H1 (cell line): ENCODE data around the gene GRIN3A. TPM values are rescaled to one million over a fixed set of nuclear protein-coding genes. Genes with fewer than 3 reads are reported as not detected.

Source experiments
- CTCF ChIA-PET: fragments of 300-600 bp; sonication (Branson Sonifier 250); formaldehyde crosslinking; loops from one replicate; lab custom pipeline; 2021; ENCODE audit not compliant: partially characterized antibody; lab: Charles Lee
- POLR2A ChIA-PET: fragments of 300-600 bp; sonication (Branson Sonifier 250); formaldehyde crosslinking; loops from one replicate; lab custom pipeline; 2021; ENCODE audit warnings: inconsistent platforms; ENCODE audit not compliant: partially characterized antibody; lab: Charles Lee
- DNase-seq, 2 experiments: peaks; one replicate each; pipeline versions ENCODE4 v3.0.0 to v3.0.0-alpha.2; 2010 to 2022; ENCODE audit warnings: low spot score in 2 of 2, low read depth in 1 of 2, mixed read lengths in 1 of 2
- FAIRE-seq: peaks from 2 replicates; lab custom pipeline; 2011; peaks lifted over from hg19 to GRCh38; lab: Jason Lieb, UNC
- H2AFZ ChIP-seq: 2 replicates; pipeline ENCODE4 v1.8.1; 2012; ENCODE audit warnings: low read length, inconsistent platforms
- H2AK5ac ChIP-seq: 2 replicates; pipeline ENCODE4 v1.6.1; 2013; ENCODE audit warnings: low read depth, low read length
- H2BK120ac ChIP-seq: replicated peaks from 2 replicates; pipeline ENCODE3; 2013; ENCODE audit warnings: low read depth, low read length, inconsistent platforms
- H2BK12ac ChIP-seq: 2 replicates; pipeline ENCODE4 v1.6.1; 2013; ENCODE audit warnings: low read depth, low read length
- H2BK15ac ChIP-seq: 2 replicates; pipeline ENCODE4 v1.6.1; 2013; ENCODE audit warnings: low read length
- H2BK20ac ChIP-seq: 2 replicates; pipeline ENCODE4 v1.6.1; 2013; ENCODE audit warnings: low read length
- H2BK5ac ChIP-seq: 2 replicates; pipeline ENCODE4 v1.6.1; 2013; ENCODE audit warnings: low read depth, low read length
- H3K14ac ChIP-seq: 2 replicates; pipeline ENCODE4 v1.6.1; 2013; ENCODE audit warnings: inconsistent platforms; ENCODE audit not compliant: insufficient read length
- H3K18ac ChIP-seq: 2 replicates; pipeline ENCODE4 v1.6.1; 2013; ENCODE audit warnings: low read length; ENCODE audit errors: extremely low read depth
- H3K23ac ChIP-seq: 2 replicates; pipeline ENCODE4 v1.6.1; 2013; ENCODE audit warnings: inconsistent platforms; ENCODE audit not compliant: insufficient read length
- H3K23me2 ChIP-seq: 2 replicates; pipeline ENCODE4 v1.6.1; 2013; ENCODE audit warnings: low read depth, low read length
- H3K27ac ChIP-seq: 2 replicates; pipeline ENCODE4 v1.6.1; 2011; ENCODE audit warnings: low read depth, low read length, inconsistent platforms
- H3K27me3 ChIP-seq, 4 experiments: replicated peaks in 1 of 4; 1 replicate in 1 of 4; 2 replicates in 3 of 4; pipeline versions ENCODE4 v1.6.1 to v1.8.1; 2011 to 2013; ENCODE audit warnings: low read length in 3 of 4, mild to moderate bottlenecking in 3 of 4, inconsistent platforms in 2 of 4, mixed read lengths in 2 of 4, moderate library complexity in 1 of 4; ENCODE audit not compliant: control insufficient read depth in 3 of 4, insufficient read depth in 3 of 4; ENCODE audit errors: extremely low read depth in 1 of 4
- H3K36me3 ChIP-seq, 4 experiments: 2 replicates each; pipeline versions ENCODE4 v1.6.1 to v1.8.1; 2011 to 2013; ENCODE audit warnings: mild to moderate bottlenecking in 4 of 4, low read length in 3 of 4, moderate library complexity in 2 of 4, control low read depth in 1 of 4, inconsistent platforms in 1 of 4; ENCODE audit not compliant: insufficient read depth in 4 of 4, control insufficient read depth in 2 of 4
- H3K4ac ChIP-seq: replicated peaks from 2 replicates; pipeline ENCODE3; 2013; ENCODE audit warnings: low read length, low read depth, mixed read lengths, inconsistent platforms; ENCODE audit not compliant: insufficient read length
- H3K4me1 ChIP-seq, 4 experiments: replicated peaks in 1 of 4; 1 replicate in 1 of 4; 2 replicates in 3 of 4; pipeline versions ENCODE4 v1.6.1 to v1.8.1; 2011 to 2013; ENCODE audit warnings: low read length in 3 of 4, inconsistent platforms in 2 of 4, mixed read lengths in 1 of 4; ENCODE audit not compliant: insufficient read depth in 4 of 4, control insufficient read depth in 3 of 4
- H3K4me2 ChIP-seq, 2 experiments: 2 replicates each; pipeline versions ENCODE4 v1.6.1 to v1.8.1; 2011 to 2013; ENCODE audit warnings: low read depth in 2 of 2, low read length in 2 of 2, control low read depth in 1 of 2, inconsistent platforms in 1 of 2, mild to moderate bottlenecking in 1 of 2; ENCODE audit not compliant: insufficient read depth in 1 of 2
- H3K4me3 ChIP-seq, 4 experiments: fragments of 200-600, 300-600 bp in 1 of 4; sonication (generic), shearing (Covaris generic), sonication (Bioruptor Twin) in 1 of 4; 2 replicates each; pipeline versions ENCODE4 v1.5.1 to v1.8.1; 2011 to 2016; ENCODE audit warnings: low read length in 4 of 4, low read depth in 3 of 4, control low read depth in 2 of 4, inconsistent platforms in 2 of 4, mild to moderate bottlenecking in 2 of 4, mixed read lengths in 1 of 4, moderate library complexity in 1 of 4; ENCODE audit not compliant: insufficient read depth in 2 of 4; ENCODE audit errors: extremely low read depth in 1 of 4
- H3K56ac ChIP-seq: replicated peaks from 2 replicates; pipeline ENCODE3; 2013; ENCODE audit warnings: low read depth, mild to moderate bottlenecking, mixed read lengths, low read length, inconsistent platforms; ENCODE audit not compliant: insufficient read length
- H3K79me1 ChIP-seq: 2 replicates; pipeline ENCODE4 v1.6.1; 2013; ENCODE audit warnings: low read depth, low read length, control low read depth
- H3K79me2 ChIP-seq, 2 experiments: 2 replicates each; pipeline versions ENCODE4 v1.6.1 to v1.8.1; 2012 to 2013; ENCODE audit warnings: low read length in 2 of 2, mild to moderate bottlenecking in 2 of 2, inconsistent platforms in 1 of 2; ENCODE audit not compliant: insufficient read depth in 2 of 2, control insufficient read depth in 1 of 2
- H3K9ac ChIP-seq, 4 experiments: replicated peaks in 1 of 4; 1 replicate in 1 of 4; 2 replicates in 3 of 4; pipeline versions ENCODE4 v1.6.1 to v1.8.1; 2011 to 2013; ENCODE audit warnings: low read depth in 3 of 4, low read length in 3 of 4, control low read depth in 2 of 4, mild to moderate bottlenecking in 2 of 4, moderate library complexity in 2 of 4, inconsistent platforms in 1 of 4; ENCODE audit errors: extremely low read depth in 1 of 4
- H3K9me3 ChIP-seq, 2 experiments: 2 replicates each; pipeline versions ENCODE4 v1.6.1 to v1.8.1; 2012 to 2013; ENCODE audit warnings: mild to moderate bottlenecking in 2 of 2, moderate library complexity in 2 of 2, control low read depth in 1 of 2, inconsistent platforms in 1 of 2, low read depth in 1 of 2, low read length in 1 of 2, mixed read lengths in 1 of 2; ENCODE audit not compliant: insufficient read depth in 2 of 2
- H4K20me1 ChIP-seq, 2 experiments: replicated peaks in 1 of 2; 2 replicates each; pipeline versions ENCODE3 to v1.8.1; 2011 to 2013; ENCODE audit warnings: inconsistent platforms in 2 of 2, low read length in 2 of 2, mild to moderate bottlenecking in 1 of 2; ENCODE audit not compliant: insufficient read depth in 2 of 2, control insufficient read depth in 1 of 2
- H4K5ac ChIP-seq: 2 replicates; pipeline ENCODE4 v1.6.1; 2013; ENCODE audit warnings: low read length, low read depth, mixed read lengths, inconsistent platforms; ENCODE audit not compliant: insufficient read length
- H4K8ac ChIP-seq: 2 replicates; pipeline ENCODE4 v1.8.0; 2013; ENCODE audit warnings: mild to moderate bottlenecking, moderate library complexity, low read length, inconsistent platforms; ENCODE audit not compliant: insufficient read depth; ENCODE audit errors: extremely low read depth
- H4K91ac ChIP-seq: replicated peaks from 2 replicates; pipeline ENCODE3; 2013; ENCODE audit warnings: low read length, mixed read lengths, inconsistent platforms; ENCODE audit not compliant: insufficient read length
- ASH2L ChIP-seq: fragments of 200-600, 300-600 bp; sonication (generic); IDR thresholded peaks from one replicate; pipeline ENCODE4 v1.7.1; 2017; ENCODE audit warnings: low read length
- CTCF ChIP-seq, 3 experiments: IDR thresholded peaks; 1 replicate in 2 of 3; 2 replicates in 1 of 3; pipeline versions ENCODE4 v1.5.1 to v1.6.1; 2011; ENCODE audit warnings: low read length in 3 of 3, mild to moderate bottlenecking in 3 of 3, inconsistent platforms in 2 of 3, low read depth in 1 of 3, moderate library complexity in 1 of 3; ENCODE audit not compliant: insufficient read depth in 1 of 3; ENCODE audit errors: control extremely low read depth in 1 of 3
- KDM4A ChIP-seq: IDR thresholded peaks from one replicate; pipeline ENCODE4 v1.7.1; 2012; ENCODE audit warnings: low read depth, mild to moderate bottlenecking, moderate library complexity, low read length, inconsistent platforms; ENCODE audit not compliant: severe bottlenecking
- TEAD4 ChIP-seq: IDR thresholded peaks from 2 replicates; pipeline ENCODE4 v1.6.1; 2012; ENCODE audit warnings: low read depth, low read length, inconsistent platforms, mixed read lengths
- WGBS, 2 experiments: shearing (Covaris generic) in 1 of 2; methylation state at CpG; one replicate each; pipeline versions ENCODE4 v1.1.6 to v1.1.7; 2013 to 2015; ENCODE audit warnings: low lambda C conversion rate in 2 of 2, mixed read lengths in 2 of 2, inconsistent platforms in 1 of 2, low coverage in 1 of 2, missing lambda C conversion rate in 1 of 2; ENCODE audit not compliant: insufficient replicate concordance in 2 of 2, insufficient coverage in 1 of 2, insufficient read length in 1 of 2; ENCODE audit errors: extremely low coverage in 1 of 2, missing lambda C conversion rate in 1 of 2; 5-methylcytosine and 5-hydroxymethylcytosine counted together
- polyA plus RNA-seq, 7 experiments: library from polyadenylated mRNA; depleted of rRNA in 3 of 7; stranded (reverse) in 5 of 7; unstranded in 2 of 7; fragments of >200 nt in 5 of 7; fragments of 200-250 nt in 2 of 7; gene quantifications; 1 replicate in 5 of 7; 2 replicates in 1 of 7; 4 replicates in 1 of 7; pipeline versions ENCODE4 v1.2.1 to v1.2.3, GENCODE V29; 2011 to 2013; ENCODE audit warnings: missing spikeins in 2 of 7, mixed read lengths in 2 of 7
- total RNA-seq: library from RNA; stranded (reverse); fragmentation: NEBNext Ultra II Directional; extraction: Animal tissue kit (Norgen Biotek cat#: 25700); gene quantifications from 2 replicates; pipeline ENCODE4 v1.2.1, GENCODE V29; 2021

Gene GRIN3A
- total and polyA plus RNA-seq, 2 of the 8 experiments (the other 6 are each of a cell fraction or from before 2014, with no cell fraction given): 0.04 TPM; not detected in 1

DNA sequence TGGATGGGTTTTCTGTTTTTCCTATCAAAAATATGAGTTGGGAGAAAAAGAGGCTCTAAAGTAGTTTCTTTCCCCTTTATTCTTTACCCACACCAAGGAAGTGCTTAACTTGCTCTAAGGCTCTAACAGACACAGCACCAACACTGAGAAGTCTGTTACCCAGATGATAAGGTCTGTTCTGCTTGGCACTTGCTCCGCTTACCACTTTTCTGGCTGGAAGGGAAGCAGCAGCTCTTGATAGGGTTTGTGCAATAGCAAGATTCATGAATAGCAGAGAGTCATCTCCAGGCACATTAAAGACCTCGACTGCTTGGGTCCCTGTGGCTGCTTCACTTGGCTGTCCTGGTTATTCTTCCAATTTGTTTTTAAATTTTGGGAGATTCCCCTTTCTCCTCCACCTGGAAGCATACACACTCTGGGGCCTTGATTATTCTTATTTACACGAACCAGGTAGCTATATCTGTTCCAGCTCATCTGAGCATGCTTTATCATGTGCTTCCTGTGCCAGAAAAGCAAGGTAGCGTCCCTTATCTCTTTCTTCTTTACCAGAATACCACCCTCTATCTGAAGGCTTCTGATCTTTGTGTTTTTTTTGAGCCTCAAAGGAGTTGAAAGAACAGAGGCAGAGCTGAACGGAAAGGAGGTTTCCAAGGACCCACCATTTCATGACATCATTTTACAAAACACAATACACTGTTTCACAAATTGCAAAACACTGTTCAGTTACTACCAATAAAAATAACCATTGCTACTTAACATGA lies 168.5 kb downstream of the GRIN3A start:
- no peaks in the 10 kb centered on the region for H3K79me1 ChIP-seq
- H4K8ac ChIP-seq: no peak overlapping the region
- H2BK15ac ChIP-seq: no peak overlapping the region
- H3K4ac ChIP-seq: no peak overlapping the region
- no peak overlapping the region for H3K27ac ChIP-seq
- H3K27me3 ChIP-seq: no peaks in the 10 kb centered on the region
- H3K4me1 ChIP-seq: peaks cover 0 to 16% (median 4%) of the 10 kb centered on the region in 4 experiments; a peak in 3 of 7 replicates
- H3K18ac ChIP-seq: no peak overlapping the region
- WGBS, 2 experiments: 86% methylated on average over 5 of the region's 5 CpGs; no CpG with 5 or more reads in 1 of the 2 experiments
- H3K79me2 ChIP-seq: no peaks in the 10 kb centered on the region
- no peaks in the 10 kb centered on the region for H3K23me2 ChIP-seq
- H2BK12ac ChIP-seq: no peak overlapping the region
- H2BK120ac ChIP-seq: no peak overlapping the region
- no peak for DNase-seq
- no peaks in the 10 kb centered on the region for H3K9me3 ChIP-seq
- no peak overlapping the region for H3K56ac ChIP-seq
- no peak overlapping the region for H2AFZ ChIP-seq
- no peak overlapping the region for H2AK5ac ChIP-seq
- ChIA-PET CTCF (no interaction called here), POLR2A (no interaction called here)
- no peak overlapping the region for H3K23ac ChIP-seq
- no peak overlapping the region for H4K5ac ChIP-seq
- H3K9ac ChIP-seq: no peak overlapping the region
- no peak overlapping the region for H4K91ac ChIP-seq
- no peak overlapping the region for H2BK20ac ChIP-seq
- H3K4me2 ChIP-seq: no peak overlapping the region
- TF ChIP-seq CTCF (IDR thresholded peaks at IDR 0.05; ENCODE audit: control extremely low read depth in 1 of 3, insufficient read depth in 1 of 3, low read depth in 1 of 3, low read length in 3 of 3) (no peak), ASH2L (no peak), TEAD4 (no peak), KDM4A (no peak)
- TF ChIP-seq, all 59 proteins: peak for 0
- H3K36me3 ChIP-seq: peaks cover 0 to 15% (median 10%) of the 10 kb centered on the region in 4 experiments; a peak in 4 of 8 replicates
- H3K4me3 ChIP-seq: no peak overlapping the region
- H2BK5ac ChIP-seq: no peak overlapping the region
- FAIRE-seq: no peak
- H3K14ac ChIP-seq: no peak overlapping the region
- no peaks in the 10 kb centered on the region for H4K20me1 ChIP-seq
